ENCODE results near the gene FFAR3.
"Not testable (repeated sequence)": the region's sequence is repeated elsewhere in the genome, so short reads cannot be mapped to it uniquely, and the experiment has no call there.

- TF ChIP-seq CTCF (IDR thresholded peaks at IDR 0.05; ENCODE audit: low read depth, low read length); POLR2A (IDR thresholded peaks at IDR 0.05; ENCODE audit: extremely low read depth, insufficient read length); MAX (IDR thresholded peaks at IDR 0.05; ENCODE audit: low read depth, low read length); MYC (IDR thresholded peaks at IDR 0.05; ENCODE audit: low read depth, low read length): not testable (repeated sequence)
Measured at GRCh38 chr19:35358834-35359233, 574 bp downstream of the FFAR3 start.
